H1 (cell line): ENCODE results near the gene MICOS13. TPM values are rescaled to one million over a fixed set of nuclear protein-coding genes. Genes with fewer than 3 reads are reported as not detected.

Source experiments
- CTCF ChIA-PET: fragments of 300-600 bp; sonication (Branson Sonifier 250); formaldehyde crosslinking; loops from one replicate; lab custom pipeline; 2021; ENCODE audit not compliant: partially characterized antibody; lab: Charles Lee
- POLR2A ChIA-PET: fragments of 300-600 bp; sonication (Branson Sonifier 250); formaldehyde crosslinking; loops from one replicate; lab custom pipeline; 2021; ENCODE audit warnings: inconsistent platforms; ENCODE audit not compliant: partially characterized antibody; lab: Charles Lee
- DNase-seq, 2 experiments: peaks; one replicate each; pipeline versions ENCODE4 v3.0.0 to v3.0.0-alpha.2; 2010 to 2022; ENCODE audit warnings: low spot score in 2 of 2, low read depth in 1 of 2, mixed read lengths in 1 of 2
- FAIRE-seq: peaks from 2 replicates; lab custom pipeline; 2011; peaks lifted over from hg19 to GRCh38; lab: Jason Lieb, UNC
- H2AFZ ChIP-seq: 2 replicates; pipeline ENCODE4 v1.8.1; 2012; ENCODE audit warnings: low read length, inconsistent platforms
- H2AK5ac ChIP-seq: 2 replicates; pipeline ENCODE4 v1.6.1; 2013; ENCODE audit warnings: low read depth, low read length
- H2BK120ac ChIP-seq: replicated peaks from 2 replicates; pipeline ENCODE3; 2013; ENCODE audit warnings: low read depth, low read length, inconsistent platforms
- H2BK12ac ChIP-seq: 2 replicates; pipeline ENCODE4 v1.6.1; 2013; ENCODE audit warnings: low read depth, low read length
- H2BK15ac ChIP-seq: 2 replicates; pipeline ENCODE4 v1.6.1; 2013; ENCODE audit warnings: low read length
- H2BK20ac ChIP-seq: 2 replicates; pipeline ENCODE4 v1.6.1; 2013; ENCODE audit warnings: low read length
- H2BK5ac ChIP-seq: 2 replicates; pipeline ENCODE4 v1.6.1; 2013; ENCODE audit warnings: low read depth, low read length
- H3K14ac ChIP-seq: 2 replicates; pipeline ENCODE4 v1.6.1; 2013; ENCODE audit warnings: inconsistent platforms; ENCODE audit not compliant: insufficient read length
- H3K18ac ChIP-seq: 2 replicates; pipeline ENCODE4 v1.6.1; 2013; ENCODE audit warnings: low read length; ENCODE audit errors: extremely low read depth
- H3K23ac ChIP-seq: 2 replicates; pipeline ENCODE4 v1.6.1; 2013; ENCODE audit warnings: inconsistent platforms; ENCODE audit not compliant: insufficient read length
- H3K23me2 ChIP-seq: 2 replicates; pipeline ENCODE4 v1.6.1; 2013; ENCODE audit warnings: low read depth, low read length
- H3K27ac ChIP-seq: 2 replicates; pipeline ENCODE4 v1.6.1; 2011; ENCODE audit warnings: low read depth, low read length, inconsistent platforms
- H3K27me3 ChIP-seq, 4 experiments: replicated peaks in 1 of 4; 1 replicate in 1 of 4; 2 replicates in 3 of 4; pipeline versions ENCODE4 v1.6.1 to v1.8.1; 2011 to 2013; ENCODE audit warnings: low read length in 3 of 4, mild to moderate bottlenecking in 3 of 4, inconsistent platforms in 2 of 4, mixed read lengths in 2 of 4, moderate library complexity in 1 of 4; ENCODE audit not compliant: control insufficient read depth in 3 of 4, insufficient read depth in 3 of 4; ENCODE audit errors: extremely low read depth in 1 of 4
- H3K36me3 ChIP-seq, 4 experiments: 2 replicates each; pipeline versions ENCODE4 v1.6.1 to v1.8.1; 2011 to 2013; ENCODE audit warnings: mild to moderate bottlenecking in 4 of 4, low read length in 3 of 4, moderate library complexity in 2 of 4, control low read depth in 1 of 4, inconsistent platforms in 1 of 4; ENCODE audit not compliant: insufficient read depth in 4 of 4, control insufficient read depth in 2 of 4
- H3K4ac ChIP-seq: replicated peaks from 2 replicates; pipeline ENCODE3; 2013; ENCODE audit warnings: low read length, low read depth, mixed read lengths, inconsistent platforms; ENCODE audit not compliant: insufficient read length
- H3K4me1 ChIP-seq, 4 experiments: replicated peaks in 1 of 4; 1 replicate in 1 of 4; 2 replicates in 3 of 4; pipeline versions ENCODE4 v1.6.1 to v1.8.1; 2011 to 2013; ENCODE audit warnings: low read length in 3 of 4, inconsistent platforms in 2 of 4, mixed read lengths in 1 of 4; ENCODE audit not compliant: insufficient read depth in 4 of 4, control insufficient read depth in 3 of 4
- H3K4me2 ChIP-seq, 2 experiments: 2 replicates each; pipeline versions ENCODE4 v1.6.1 to v1.8.1; 2011 to 2013; ENCODE audit warnings: low read depth in 2 of 2, low read length in 2 of 2, control low read depth in 1 of 2, inconsistent platforms in 1 of 2, mild to moderate bottlenecking in 1 of 2; ENCODE audit not compliant: insufficient read depth in 1 of 2
- H3K4me3 ChIP-seq, 4 experiments: fragments of 200-600, 300-600 bp in 1 of 4; sonication (generic), shearing (Covaris generic), sonication (Bioruptor Twin) in 1 of 4; 2 replicates each; pipeline versions ENCODE4 v1.5.1 to v1.8.1; 2011 to 2016; ENCODE audit warnings: low read length in 4 of 4, low read depth in 3 of 4, control low read depth in 2 of 4, inconsistent platforms in 2 of 4, mild to moderate bottlenecking in 2 of 4, mixed read lengths in 1 of 4, moderate library complexity in 1 of 4; ENCODE audit not compliant: insufficient read depth in 2 of 4; ENCODE audit errors: extremely low read depth in 1 of 4
- H3K56ac ChIP-seq: replicated peaks from 2 replicates; pipeline ENCODE3; 2013; ENCODE audit warnings: low read depth, mild to moderate bottlenecking, mixed read lengths, low read length, inconsistent platforms; ENCODE audit not compliant: insufficient read length
- H3K79me1 ChIP-seq: 2 replicates; pipeline ENCODE4 v1.6.1; 2013; ENCODE audit warnings: low read depth, low read length, control low read depth
- H3K79me2 ChIP-seq, 2 experiments: 2 replicates each; pipeline versions ENCODE4 v1.6.1 to v1.8.1; 2012 to 2013; ENCODE audit warnings: low read length in 2 of 2, mild to moderate bottlenecking in 2 of 2, inconsistent platforms in 1 of 2; ENCODE audit not compliant: insufficient read depth in 2 of 2, control insufficient read depth in 1 of 2
- H3K9ac ChIP-seq, 4 experiments: replicated peaks in 1 of 4; 1 replicate in 1 of 4; 2 replicates in 3 of 4; pipeline versions ENCODE4 v1.6.1 to v1.8.1; 2011 to 2013; ENCODE audit warnings: low read depth in 3 of 4, low read length in 3 of 4, control low read depth in 2 of 4, mild to moderate bottlenecking in 2 of 4, moderate library complexity in 2 of 4, inconsistent platforms in 1 of 4; ENCODE audit errors: extremely low read depth in 1 of 4
- H3K9me3 ChIP-seq, 2 experiments: 2 replicates each; pipeline versions ENCODE4 v1.6.1 to v1.8.1; 2012 to 2013; ENCODE audit warnings: mild to moderate bottlenecking in 2 of 2, moderate library complexity in 2 of 2, control low read depth in 1 of 2, inconsistent platforms in 1 of 2, low read depth in 1 of 2, low read length in 1 of 2, mixed read lengths in 1 of 2; ENCODE audit not compliant: insufficient read depth in 2 of 2
- H4K20me1 ChIP-seq, 2 experiments: replicated peaks in 1 of 2; 2 replicates each; pipeline versions ENCODE3 to v1.8.1; 2011 to 2013; ENCODE audit warnings: inconsistent platforms in 2 of 2, low read length in 2 of 2, mild to moderate bottlenecking in 1 of 2; ENCODE audit not compliant: insufficient read depth in 2 of 2, control insufficient read depth in 1 of 2
- H4K5ac ChIP-seq: 2 replicates; pipeline ENCODE4 v1.6.1; 2013; ENCODE audit warnings: low read length, low read depth, mixed read lengths, inconsistent platforms; ENCODE audit not compliant: insufficient read length
- H4K8ac ChIP-seq: 2 replicates; pipeline ENCODE4 v1.8.0; 2013; ENCODE audit warnings: mild to moderate bottlenecking, moderate library complexity, low read length, inconsistent platforms; ENCODE audit not compliant: insufficient read depth; ENCODE audit errors: extremely low read depth
- H4K91ac ChIP-seq: replicated peaks from 2 replicates; pipeline ENCODE3; 2013; ENCODE audit warnings: low read length, mixed read lengths, inconsistent platforms; ENCODE audit not compliant: insufficient read length
- BCL11A ChIP-seq, 2 experiments: IDR thresholded peaks; one replicate each; pipeline ENCODE4 v1.6.1; 2011; ENCODE audit warnings: low read depth in 2 of 2, low read length in 2 of 2, mild to moderate bottlenecking in 2 of 2
- CBX8 ChIP-seq: fragments of 300-800, 300-1000 bp; sonication (generic); IDR thresholded peaks from 2 replicates; pipeline ENCODE4 v1.7.1; 2016; ENCODE audit warnings: low read depth, low read length, borderline replicate concordance
- GABPA ChIP-seq: IDR thresholded peaks from 2 replicates; pipeline ENCODE4 v1.6.1; 2011; ENCODE audit warnings: mild to moderate bottlenecking, low read length, moderate library complexity, borderline replicate concordance; ENCODE audit not compliant: insufficient read depth
- KDM4A ChIP-seq: IDR thresholded peaks from one replicate; pipeline ENCODE4 v1.7.1; 2012; ENCODE audit warnings: low read depth, mild to moderate bottlenecking, moderate library complexity, low read length, inconsistent platforms; ENCODE audit not compliant: severe bottlenecking
- POU5F1 ChIP-seq: IDR thresholded peaks from 2 replicates; pipeline ENCODE4 v1.6.1; 2011; ENCODE audit warnings: low read depth, mild to moderate bottlenecking, low read length, moderate library complexity
- RFX5 ChIP-seq: IDR thresholded peaks from 2 replicates; pipeline ENCODE4 v1.6.1; 2011; ENCODE audit warnings: low read depth, low read length, improper control_type of control experiment, borderline replicate concordance
- WGBS, 2 experiments: shearing (Covaris generic) in 1 of 2; methylation state at CpG; one replicate each; pipeline versions ENCODE4 v1.1.6 to v1.1.7; 2013 to 2015; ENCODE audit warnings: low lambda C conversion rate in 2 of 2, mixed read lengths in 2 of 2, inconsistent platforms in 1 of 2, low coverage in 1 of 2, missing lambda C conversion rate in 1 of 2; ENCODE audit not compliant: insufficient replicate concordance in 2 of 2, insufficient coverage in 1 of 2, insufficient read length in 1 of 2; ENCODE audit errors: extremely low coverage in 1 of 2, missing lambda C conversion rate in 1 of 2; 5-methylcytosine and 5-hydroxymethylcytosine counted together
- polyA plus RNA-seq, 7 experiments: library from polyadenylated mRNA; depleted of rRNA in 3 of 7; stranded (reverse) in 5 of 7; unstranded in 2 of 7; fragments of >200 nt in 5 of 7; fragments of 200-250 nt in 2 of 7; gene quantifications; 1 replicate in 5 of 7; 2 replicates in 1 of 7; 4 replicates in 1 of 7; pipeline versions ENCODE4 v1.2.1 to v1.2.3, GENCODE V29; 2011 to 2013; ENCODE audit warnings: missing spikeins in 2 of 7, mixed read lengths in 2 of 7
- total RNA-seq: library from RNA; stranded (reverse); fragmentation: NEBNext Ultra II Directional; extraction: Animal tissue kit (Norgen Biotek cat#: 25700); gene quantifications from 2 replicates; pipeline ENCODE4 v1.2.1, GENCODE V29; 2021

Gene MICOS13
- total and polyA plus RNA-seq, 2 of the 8 experiments (the other 6 are each of a cell fraction or from before 2014, with no cell fraction given) = 17.3 to 36.1 TPM

GRCh38 chr19:5677136-5677535 lies 3.2 kb downstream of the MICOS13 start:
- Histone ChIP-seq H2BK12ac (no peak overlapping the region), H2BK20ac (no peak overlapping the region), H3K9me3 (no peaks in the 10 kb centered on the region), H3K4me1 (peaks cover 0 to 14% (median 2%) of the 10 kb centered on the region in 4 experiments; a peak in 5 of 7 replicates), H2BK120ac (no peak overlapping the region), H2AFZ (no peak overlapping the region), H2BK15ac (no peak overlapping the region), H3K14ac (no peak overlapping the region), H3K9ac (no peak overlapping the region), H3K23me2 (peaks cover 22% of the 10 kb centered on the region; the same call in 1 of the 2 replicates), H3K56ac (no peak overlapping the region), H4K5ac (no peak overlapping the region), H3K4me2 (no peak overlapping the region), H4K20me1 (peaks cover 0 to 8% of the 10 kb centered on the region in 2 experiments), H3K27ac (no peak overlapping the region), H4K8ac (0 out of 2 replicates have a peak overlapping the region, but pooled peaks have one; percentile 20), H3K36me3 (peaks cover 0 to 2% (median 0%) of the 10 kb centered on the region in 4 experiments; a peak in 1 of 8 replicates), H3K79me1 (peaks cover 3% of the 10 kb centered on the region; the same call in 1 of the 2 replicates), H4K91ac (no peak overlapping the region), H3K23ac (no peak overlapping the region), H3K18ac (no peak overlapping the region), H3K4ac (no peak overlapping the region), H2BK5ac (no peak overlapping the region), H3K4me3 (no peak overlapping the region), H2AK5ac (no peak overlapping the region), H3K79me2 (no peaks in the 10 kb centered on the region), H3K27me3 (no peaks in the 10 kb centered on the region)
- DNase-seq = no peak
- CTCF ChIA-PET = interaction anchor here (3.0 kb wide), 1 partner anchor 12 kb away, joined by 26 read pairs; the partner anchor contains the start of gene RPL36
- POLR2A ChIA-PET = interaction anchor here (1.3 to 4.1 kb wide), 6 partner anchors 9 to 54 kb away, joined by 3 to 51 read pairs (median 10); partner anchors contain the start of genes RPL36, SAFB and SAFB2
- WGBS, 2 experiments = 88% methylated on average over 9 of the region's 10 CpGs; no CpG with 5 or more reads in 1 of the 2 experiments
- FAIRE-seq = no peak
- TF ChIP-seq BCL11A (IDR thresholded peaks at IDR 0.05; ENCODE audit: low read depth in 2 of 2, low read length in 2 of 2) (no peak), RFX5 (no peak), GABPA (no peak), POU5F1 (no peak), KDM4A (no peak), CBX8 (no peak)
